HCT116 (cell line): ENCODE data around the gene CCS. TPM values are rescaled to one million over a fixed set of nuclear protein-coding genes. Genes with fewer than 3 reads are reported as not detected.

Source experiments
- ATAC-seq: fragments of 200-7000 bp; cut with Tn5 transposase; 2 replicates; pipeline ENCODE4 v1.9.1; 2020; ENCODE audit warnings: mild to moderate bottlenecking, moderate library complexity
- Bru-seq: library from RNA; stranded (reverse); fragments of 400-500 nt; gene quantifications from one replicate; lab custom pipeline; 2021; lab: Mats Ljungman, UMichigan
- BruChase-seq, 2 experiments: library from RNA; stranded (reverse); fragments of 400-500 nt; gene quantifications; one replicate each; lab custom pipeline; 2021; lab: Mats Ljungman, UMichigan
- BruUV-seq: library from RNA; stranded (reverse); fragments of 400-500 nt; replicated peaks from 2 replicates; lab custom pipeline; 2021; lab: Mats Ljungman, UMichigan
- CTCF ChIA-PET: fragments of 300-600 bp; sonication (Branson Sonifier 250); formaldehyde crosslinking; loops from one replicate; lab custom pipeline; 2021; ENCODE audit warnings: antibody characterized with exemption; lab: Charles Lee
- POLR2A ChIA-PET: fragments of 300-600, 350-600 bp; sonication (Branson Sonifier 250); formaldehyde crosslinking; loops from one replicate; lab custom pipeline; 2021; ENCODE audit warnings: antibody characterized with exemption; lab: Charles Lee
- RAD21 ChIA-PET, 2 experiments: fragments of 300-600 bp; sonication (Branson Sonifier 250); formaldehyde crosslinking; loops; one replicate each; lab custom pipeline; 2023; ENCODE audit warnings: low total read pairs in 2 of 2; ENCODE audit not compliant: uncharacterized antibody in 2 of 2, unreplicated experiment in 2 of 2, low non-redundant PET in 1 of 2; lab: Charles Lee
- DNase-seq: peaks from one replicate; pipeline ENCODE4 v3.0.0-alpha.2; 2010; ENCODE audit warnings: low read depth, low spot score
- H2AFZ ChIP-seq: fragments of 200-600 bp; shearing (Covaris generic), sonication (generic); 2 replicates; pipeline ENCODE4 v1.6.1; 2017; ENCODE audit warnings: low read depth, mixed run types, mixed read lengths, antibody characterized with exemption, low read length; ENCODE audit not compliant: poor library complexity, severe bottlenecking
- H3K27ac ChIP-seq: 2 replicates; pipeline ENCODE4 v1.5.1; 2012; ENCODE audit warnings: low read depth, low read length
- H3K27me3 ChIP-seq: fragments of 200-600 bp; sonication (generic); 2 replicates; pipeline ENCODE4 v1.6.1; 2016; ENCODE audit warnings: mixed run types, low read length, mixed read lengths; ENCODE audit not compliant: insufficient read depth
- H3K36me3 ChIP-seq, 2 experiments: fragments of 200-500 bp in 1 of 2; fragments of 200-600 bp in 1 of 2; sonication (Bioruptor generic) in 1 of 2; sonication (generic) in 1 of 2; 2 replicates each; pipeline versions ENCODE4 v1.5.1 to v1.6.1; 2014 to 2016; ENCODE audit warnings: low read length in 2 of 2, inconsistent platforms in 1 of 2, mixed read lengths in 1 of 2, mixed run types in 1 of 2; ENCODE audit not compliant: insufficient read depth in 2 of 2, control insufficient read depth in 1 of 2
- H3K4me1 ChIP-seq, 2 experiments: fragments of 200-600 bp in 1 of 2; sonication (generic) in 1 of 2; 2 replicates each; pipeline versions ENCODE4 v1.5.1 to v1.6.1; 2012 to 2017; ENCODE audit warnings: low read length in 2 of 2, inconsistent platforms in 1 of 2, mild to moderate bottlenecking in 1 of 2, mixed read lengths in 1 of 2, mixed run types in 1 of 2, moderate library complexity in 1 of 2; ENCODE audit not compliant: insufficient read depth in 2 of 2, control insufficient read depth in 1 of 2
- H3K4me2 ChIP-seq: fragments of 200-600 bp; sonication (generic); 2 replicates; pipeline ENCODE4 v1.6.1; 2017; ENCODE audit warnings: mixed run types, low read length, mixed read lengths
- H3K4me3 ChIP-seq, 2 experiments: fragments of 200-600 bp in 1 of 2; sonication (generic) in 1 of 2; replicated peaks in 1 of 2; 2 replicates each; pipeline ENCODE4 v1.5.1; 2011 to 2016; ENCODE audit warnings: low read length in 2 of 2, control low read depth in 1 of 2, low read depth in 1 of 2, mild to moderate bottlenecking in 1 of 2, mixed read lengths in 1 of 2, mixed run types in 1 of 2
- H3K79me2 ChIP-seq: fragments of 200-600 bp; sonication (generic); 2 replicates; pipeline ENCODE4 v1.6.1; 2017; ENCODE audit warnings: mild to moderate bottlenecking, mixed run types, low read length, moderate library complexity, mixed read lengths; ENCODE audit not compliant: insufficient read depth
- H3K9ac ChIP-seq: fragments of 200-600 bp; sonication (generic); 2 replicates; pipeline ENCODE4 v1.6.1; 2016; ENCODE audit warnings: low read length, mixed read lengths
- H3K9me2 ChIP-seq: fragments of 200-600 bp; sonication (generic), shearing (Covaris generic); 2 replicates; pipeline ENCODE4 v1.6.1; 2017; ENCODE audit warnings: mixed run types, mild to moderate bottlenecking, moderate library complexity; ENCODE audit not compliant: insufficient read depth
- H3K9me3 ChIP-seq, 2 experiments: fragments of 200-500 bp in 1 of 2; fragments of 200-600 bp in 1 of 2; sonication (Bioruptor generic) in 1 of 2; sonication (generic) in 1 of 2; 2 replicates each; pipeline ENCODE4 v1.6.1; 2014 to 2017; ENCODE audit warnings: low read length in 2 of 2, mixed read lengths in 2 of 2, inconsistent platforms in 1 of 2, low read depth in 1 of 2, mild to moderate bottlenecking in 1 of 2, mixed run types in 1 of 2, moderate library complexity in 1 of 2; ENCODE audit not compliant: control insufficient read depth in 1 of 2, insufficient read depth in 1 of 2
- H4K20me1 ChIP-seq: fragments of 200-600 bp; sonication (generic), shearing (Covaris generic); 2 replicates; pipeline ENCODE4 v1.6.1; 2017; ENCODE audit warnings: mixed run types, mild to moderate bottlenecking, moderate library complexity; ENCODE audit not compliant: insufficient read depth
- EGR1 ChIP-seq: IDR thresholded peaks from 2 replicates; pipeline ENCODE4 v1.6.1; 2012; ENCODE audit warnings: low read depth
- ELF1 ChIP-seq: IDR thresholded peaks from 2 replicates; pipeline ENCODE4 v1.6.1; 2012; ENCODE audit warnings: low read depth, borderline replicate concordance
- EZH2 ChIP-seq: fragments of 200-600 bp; sonication (generic); IDR thresholded peaks from 2 replicates; pipeline ENCODE4 v1.6.1; 2017; ENCODE audit warnings: antibody characterized with exemption, mixed run types
- EZH2phosphoT487 ChIP-seq: fragments of 200-600 bp; IDR thresholded peaks from 2 replicates; pipeline ENCODE4 v1.6.1; 2018; ENCODE audit warnings: antibody characterized with exemption, borderline replicate concordance
- FOSL1 ChIP-seq: IDR thresholded peaks from 2 replicates; pipeline ENCODE4 v1.6.1; 2012; ENCODE audit warnings: low read depth
- JUND ChIP-seq: IDR thresholded peaks from 2 replicates; pipeline ENCODE4 v1.6.1; 2012
- POLR2A ChIP-seq: IDR thresholded peaks from 2 replicates; pipeline ENCODE4 v1.7.0; 2011; ENCODE audit warnings: borderline replicate concordance; ENCODE audit not compliant: insufficient read depth, insufficient read length; ENCODE audit errors: extremely low read depth
- SIN3A ChIP-seq: IDR thresholded peaks from 2 replicates; pipeline ENCODE4 v1.6.1; 2012; ENCODE audit warnings: low read depth
- SP1 ChIP-seq: IDR thresholded peaks from 2 replicates; pipeline ENCODE4 v1.6.1; 2012; ENCODE audit warnings: low read depth
- SRF ChIP-seq: IDR thresholded peaks from 2 replicates; pipeline ENCODE4 v1.6.1; 2012; ENCODE audit warnings: low read depth
- TCF7L2 ChIP-seq: IDR thresholded peaks from 2 replicates; pipeline ENCODE4 v1.7.0; 2011; ENCODE audit warnings: borderline replicate concordance, inconsistent platforms; ENCODE audit not compliant: insufficient read depth, insufficient read length; ENCODE audit errors: extremely low read depth
- YY1 ChIP-seq: IDR thresholded peaks from 2 replicates; pipeline ENCODE4 v1.6.1; 2011; ENCODE audit warnings: low read length, low read depth, moderate library complexity, mild to moderate bottlenecking; ENCODE audit not compliant: insufficient replicate concordance; ENCODE audit errors: extremely low read depth
- ZFX ChIP-seq: fragments of 450-650 bp; IDR thresholded peaks from 2 replicates; pipeline ENCODE4 v1.6.1; 2017
- ZNF274 ChIP-seq: fragments of 200-500 bp; sonication (Bioruptor generic); IDR thresholded peaks from 2 replicates; pipeline ENCODE4 v1.6.1; 2014; ENCODE audit warnings: mild to moderate bottlenecking, low read depth, low read length, inconsistent platforms
- intact Hi-C: fragments of 100-400 bp; cut with micrococcal nuclease; formaldehyde crosslinking; loops from 2 replicates; pipeline ENCODE4 v1.10.0; 2022
- long read RNA-seq: library from polyadenylated mRNA; unstranded; transcript quantifications from one replicate; pipeline ENCODE4 v2.0.0, GENCODE V29; 2021; ENCODE audit not compliant: unreplicated experiment
- polyA plus RNA-seq: library from polyadenylated mRNA; unstranded; fragments of >200 nt; gene quantifications from 2 replicates; pipeline ENCODE4 v1.2.1, GENCODE V29; 2012; ENCODE audit warnings: missing spikeins
- total RNA-seq: library from RNA; stranded (reverse); gene quantifications from one replicate; pipeline ENCODE4 v1.2.1, GENCODE V29; 2021; ENCODE audit not compliant: unreplicated experiment
- TF ChIP-seq, protein P1 (sequence below): IDR thresholded peaks from 2 replicates; pipeline ENCODE4 v1.6.1; 2011; ENCODE audit warnings: mild to moderate bottlenecking, low read length, moderate library complexity; ENCODE audit not compliant: insufficient replicate concordance; ENCODE audit errors: extremely low read depth
- TF ChIP-seq, protein P2 (sequence below): IDR thresholded peaks from 2 replicates; pipeline ENCODE4 v1.6.1; 2012; ENCODE audit warnings: low read depth
- TF ChIP-seq, protein P3 (sequence below): IDR thresholded peaks from 2 replicates; pipeline ENCODE4 v1.6.1; 2012

Gene CCS, protein sequence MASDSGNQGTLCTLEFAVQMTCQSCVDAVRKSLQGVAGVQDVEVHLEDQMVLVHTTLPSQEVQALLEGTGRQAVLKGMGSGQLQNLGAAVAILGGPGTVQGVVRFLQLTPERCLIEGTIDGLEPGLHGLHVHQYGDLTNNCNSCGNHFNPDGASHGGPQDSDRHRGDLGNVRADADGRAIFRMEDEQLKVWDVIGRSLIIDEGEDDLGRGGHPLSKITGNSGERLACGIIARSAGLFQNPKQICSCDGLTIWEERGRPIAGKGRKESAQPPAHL
- 40.6 TPM for total RNA-seq
- 44.6 and 50.2 TPM in 2 replicates for polyA plus RNA-seq
- Bru-seq, nascent RNA, result percentile 64 among the genes with signal in this experiment
- percentile 72 among the genes with signal in this experiment for BruChase-seq, experiment 1, labeled RNA remaining after a 6-hour chase
- percentile 74 among the genes with signal in this experiment for BruChase-seq, experiment 2, labeled RNA remaining after a 2-hour chase
- long read RNA-seq, transcript CCS-205 (7 exons, 1,196 nt), result minor isoform, 6 of 35 reads
- long read RNA-seq, transcript CCS-208 (8 exons, 1,430 nt), result major isoform, 11 of 35 reads
- long read RNA-seq, partial matches to known transcripts, result 11 of 35 reads
- long read RNA-seq, other reads (novel, unspliced or antisense), result 6 of 35 reads

DNA sequence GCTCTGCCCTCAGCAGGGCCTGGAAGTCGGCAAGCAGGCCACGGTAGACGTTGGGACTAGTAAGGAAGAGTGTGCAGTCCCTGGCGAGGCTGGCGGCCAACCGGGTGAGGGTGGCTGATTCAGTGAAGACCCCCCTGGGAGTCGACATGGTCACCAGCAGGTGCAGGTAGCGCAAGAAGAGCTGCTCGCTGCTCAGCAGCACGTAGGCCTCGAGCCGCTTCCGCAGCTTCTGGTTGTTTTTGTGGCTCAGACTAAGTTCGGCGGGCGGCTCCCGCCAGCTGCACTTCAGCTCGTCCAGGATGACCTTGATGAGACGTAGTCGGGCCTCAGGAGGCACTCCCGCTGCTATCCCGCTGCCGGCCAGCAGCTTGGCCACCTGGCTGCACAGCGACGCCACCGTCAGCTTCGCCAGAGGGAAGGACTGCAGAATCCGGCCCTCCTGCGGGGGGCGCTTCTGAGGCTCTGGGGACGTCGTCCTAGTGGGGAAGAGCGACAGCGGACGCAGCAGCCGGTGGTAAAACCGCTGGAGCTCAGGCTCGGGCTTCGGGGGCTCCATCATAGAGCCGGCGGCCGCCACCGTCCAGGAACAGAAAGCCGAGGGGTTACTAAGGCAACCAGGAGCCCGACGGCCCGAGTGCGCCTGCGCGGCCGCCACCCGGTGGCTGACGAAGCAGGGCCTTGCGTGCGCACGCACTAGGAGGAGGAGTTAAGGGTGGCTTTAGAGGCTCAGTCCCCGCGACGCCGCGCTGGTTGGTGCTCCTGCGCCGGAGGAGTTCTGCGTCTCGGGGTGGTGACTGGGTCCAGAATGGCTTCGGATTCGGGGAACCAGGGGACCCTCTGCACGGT is at the start of gene CCS, which contains the start of gene CCDC87:
TSS of gene CCS (plus strand) at position 729 of the 846 bp plus-strand sequence. CDS start at position 806, 77 bp downstream.
TSS of gene CCDC87 (minus strand) at position 607 of the 846 bp plus-strand sequence. CDS start at position 559, 48 bp downstream.
- RAD21 ChIA-PET, result interaction anchor here in 1 of 2 experiments (0.7 kb wide), 1 partner anchor 29 kb away, joined by 3 read pairs; no protein-coding TSS in a partner anchor
- intact Hi-C loops, result no loop called here
- peak; percentile 91 for DNase-seq
- peak within 1 kb of the TSS; percentile 92 for H3K9ac ChIP-seq
- no peaks in the 10 kb centered on the region for H4K20me1 ChIP-seq
- no peaks in the 10 kb centered on the region for H3K27me3 ChIP-seq
- no TSS peak for BruUV-seq
- H3K27ac ChIP-seq, result peak within 1 kb of the TSS; percentile 51
- no peaks in the 10 kb centered on the region for H3K36me3 ChIP-seq
- H3K4me1 ChIP-seq, result peaks cover 4 to 20% of the 10 kb centered on the region in 2 experiments
- peaks cover 0 to 3% of the 10 kb centered on the region in 2 experiments; a peak in 1 of 4 replicates for H3K9me3 ChIP-seq
- peak within 1 kb of the TSS; percentile 69 to 98 for H3K4me3 ChIP-seq
- CTCF ChIA-PET, result interaction anchor here (0.8 to 1.3 kb wide), 4 partner anchors 8 to 86 kb away, joined by 3 to 5 read pairs (median 4); partner anchors contain the start of gene RBM14
- POLR2A ChIA-PET, result interaction anchor here (0.6 to 1.2 kb wide), 3 partner anchors 18 to 1718 kb away, joined by 3 to 4 read pairs (median 4); partner anchors contain the start of gene RBM4
- peak within 1 kb of the TSS; percentile 61 for H2AFZ ChIP-seq
- H3K4me2 ChIP-seq, result peak within 1 kb of the TSS; percentile 99
- ATAC-seq, result peak; percentile 97
- H3K9me2 ChIP-seq, result no peaks in the 10 kb centered on the region
- H3K79me2 ChIP-seq, result peaks cover 12% of the 10 kb centered on the region; the same call in 1 of the 2 replicates
- TF ChIP-seq EZH2 (no peak), TCF7L2 (peak; percentile 20), SRF (no peak), ZNF274 (no peak), ELF1 (no peak), FOSL1 (no peak), EGR1 (no peak), JUND (no peak), EZH2phosphoT487 (no peak), ZFX (peak; percentile 31; the same call in 1 of the 2 replicates), YY1 (peak; percentile 44), POLR2A (peak; percentile 97), SIN3A (peak; percentile 58; the same call in 1 of the 2 replicates), SP1 (no peak)
- TF ChIP-seq, protein P1, sequence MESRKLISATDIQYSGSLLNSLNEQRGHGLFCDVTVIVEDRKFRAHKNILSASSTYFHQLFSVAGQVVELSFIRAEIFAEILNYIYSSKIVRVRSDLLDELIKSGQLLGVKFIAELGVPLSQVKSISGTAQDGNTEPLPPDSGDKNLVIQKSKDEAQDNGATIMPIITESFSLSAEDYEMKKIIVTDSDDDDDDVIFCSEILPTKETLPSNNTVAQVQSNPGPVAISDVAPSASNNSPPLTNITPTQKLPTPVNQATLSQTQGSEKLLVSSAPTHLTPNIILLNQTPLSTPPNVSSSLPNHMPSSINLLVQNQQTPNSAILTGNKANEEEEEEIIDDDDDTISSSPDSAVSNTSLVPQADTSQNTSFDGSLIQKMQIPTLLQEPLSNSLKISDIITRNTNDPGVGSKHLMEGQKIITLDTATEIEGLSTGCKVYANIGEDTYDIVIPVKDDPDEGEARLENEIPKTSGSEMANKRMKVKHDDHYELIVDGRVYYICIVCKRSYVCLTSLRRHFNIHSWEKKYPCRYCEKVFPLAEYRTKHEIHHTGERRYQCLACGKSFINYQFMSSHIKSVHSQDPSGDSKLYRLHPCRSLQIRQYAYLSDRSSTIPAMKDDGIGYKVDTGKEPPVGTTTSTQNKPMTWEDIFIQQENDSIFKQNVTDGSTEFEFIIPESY, result no peak
- TF ChIP-seq, protein P2, sequence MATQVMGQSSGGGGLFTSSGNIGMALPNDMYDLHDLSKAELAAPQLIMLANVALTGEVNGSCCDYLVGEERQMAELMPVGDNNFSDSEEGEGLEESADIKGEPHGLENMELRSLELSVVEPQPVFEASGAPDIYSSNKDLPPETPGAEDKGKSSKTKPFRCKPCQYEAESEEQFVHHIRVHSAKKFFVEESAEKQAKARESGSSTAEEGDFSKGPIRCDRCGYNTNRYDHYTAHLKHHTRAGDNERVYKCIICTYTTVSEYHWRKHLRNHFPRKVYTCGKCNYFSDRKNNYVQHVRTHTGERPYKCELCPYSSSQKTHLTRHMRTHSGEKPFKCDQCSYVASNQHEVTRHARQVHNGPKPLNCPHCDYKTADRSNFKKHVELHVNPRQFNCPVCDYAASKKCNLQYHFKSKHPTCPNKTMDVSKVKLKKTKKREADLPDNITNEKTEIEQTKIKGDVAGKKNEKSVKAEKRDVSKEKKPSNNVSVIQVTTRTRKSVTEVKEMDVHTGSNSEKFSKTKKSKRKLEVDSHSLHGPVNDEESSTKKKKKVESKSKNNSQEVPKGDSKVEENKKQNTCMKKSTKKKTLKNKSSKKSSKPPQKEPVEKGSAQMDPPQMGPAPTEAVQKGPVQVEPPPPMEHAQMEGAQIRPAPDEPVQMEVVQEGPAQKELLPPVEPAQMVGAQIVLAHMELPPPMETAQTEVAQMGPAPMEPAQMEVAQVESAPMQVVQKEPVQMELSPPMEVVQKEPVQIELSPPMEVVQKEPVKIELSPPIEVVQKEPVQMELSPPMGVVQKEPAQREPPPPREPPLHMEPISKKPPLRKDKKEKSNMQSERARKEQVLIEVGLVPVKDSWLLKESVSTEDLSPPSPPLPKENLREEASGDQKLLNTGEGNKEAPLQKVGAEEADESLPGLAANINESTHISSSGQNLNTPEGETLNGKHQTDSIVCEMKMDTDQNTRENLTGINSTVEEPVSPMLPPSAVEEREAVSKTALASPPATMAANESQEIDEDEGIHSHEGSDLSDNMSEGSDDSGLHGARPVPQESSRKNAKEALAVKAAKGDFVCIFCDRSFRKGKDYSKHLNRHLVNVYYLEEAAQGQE, result no peak
- TF ChIP-seq, protein P3, sequence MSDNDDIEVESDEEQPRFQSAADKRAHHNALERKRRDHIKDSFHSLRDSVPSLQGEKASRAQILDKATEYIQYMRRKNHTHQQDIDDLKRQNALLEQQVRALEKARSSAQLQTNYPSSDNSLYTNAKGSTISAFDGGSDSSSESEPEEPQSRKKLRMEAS, result peak; percentile 90
